Testis (tissue), 3 donors: ENCODE measurements around the gene CCDC175. TPM values are rescaled to one million over a fixed set of nuclear protein-coding genes. Genes with fewer than 3 reads are reported as not detected.

Source experiments
- DNase-seq: peaks from one replicate; pipeline ENCODE4 v3.0.0-alpha.2; 2019
- H3K27ac ChIP-seq, 2 donors: fragments of 200-600 bp; sonication (generic); one replicate each; pipeline ENCODE4 v1.5.1; 2019
- H3K27me3 ChIP-seq: fragments of 200-600 bp; sonication (generic); one replicate; pipeline ENCODE4 v1.5.1; 2019
- H3K36me3 ChIP-seq: fragments of 200-600 bp; sonication (generic); one replicate; pipeline ENCODE4 v1.5.1; 2017; ENCODE audit warnings: low read depth; ENCODE audit errors: missing control alignments
- H3K4me1 ChIP-seq: fragments of 200-600 bp; sonication (generic); one replicate; pipeline ENCODE4 v1.5.1; 2019
- H3K4me3 ChIP-seq, 2 donors: fragments of 200-600 bp; sonication (generic); one replicate each; pipeline ENCODE4 v1.5.1; 2017 to 2019
- H3K9me3 ChIP-seq: fragments of 200-600 bp; sonication (generic); one replicate; pipeline ENCODE4 v1.5.1; 2017
- CTCF ChIP-seq, 3 experiments: fragments of 450-650 bp in 2 of 3; fragments of 200-600 bp in 1 of 3; sonication (generic) in 1 of 3; IDR thresholded peaks; one replicate each; pipeline ENCODE4 v1.5.1; 2016 to 2019; ENCODE audit warnings: antibody characterized with exemption in 3 of 3, mild to moderate bottlenecking in 2 of 3, moderate library complexity in 1 of 3
- POLR2A ChIP-seq: fragments of 450-650 bp; IDR thresholded peaks from one replicate; pipeline ENCODE4 v1.6.1; 2017; ENCODE audit warnings: antibody characterized with exemption, mild to moderate bottlenecking, moderate library complexity
- WGBS, 2 donors: methylation state at CpG; one replicate each; pipeline ENCODE4 v1.1.5; 2018; 5-methylcytosine and 5-hydroxymethylcytosine counted together
- intact Hi-C: fragments of 100-400 bp; cut with DNase I; formaldehyde crosslinking; loops from one replicate; pipeline ENCODE4 v1.15.1; 2023; ENCODE audit warnings: low total_unique reads
- polyA plus RNA-seq: library from polyadenylated mRNA; stranded (reverse); fragments of 350-450 nt; fragmentation: Illumina TruSeq; extraction: RNeasy Lipid Tissue Mini Kit (QIAGEN cat#74804); gene quantifications from one replicate; pipeline ENCODE4 v1.2.3, GENCODE V29; 2014; ENCODE audit warnings: low read depth, low replicate concordance; ENCODE audit not compliant: insufficient read depth
- total RNA-seq, 2 donors: library from RNA; depleted of rRNA; stranded (reverse); fragments of >200 nt; gene quantifications; one replicate each; pipeline ENCODE4 v1.2.3, GENCODE V29; 2016

Gene CCDC175
- total and polyA plus RNA-seq, 3 donors from 2014 or later, result 1.3 to 9.8 (median 1.4) TPM

- 70 to 71% methylated on average over 3 of the region's 3 CpGs for WGBS, 2 donors
- H3K9me3 ChIP-seq, result no peaks in the 10 kb centered on the region
- intact Hi-C loops, result no loop called here
- no peak for DNase-seq
- no peaks in the 10 kb centered on the region for H3K4me1 ChIP-seq
- no peaks in the 10 kb centered on the region for H3K36me3 ChIP-seq
- H3K27ac ChIP-seq, result no peak overlapping the region
- no peaks in the 10 kb centered on the region for H3K27me3 ChIP-seq
- no peak overlapping the region for H3K4me3 ChIP-seq
- TF ChIP-seq POLR2A, result no peak
- TF ChIP-seq CTCF (IDR thresholded peaks at IDR 0.05), result no peak
Measured at GRCh38 chr14:59509101-59509500, 67.5 kb downstream of the CCDC175 start.

- H3K27me3 ChIP-seq, result no peaks in the 10 kb centered on the region
- WGBS, 2 donors, result 85 to 97% methylated on average over 3 of the region's 3 CpGs
Measured at GRCh38 chr14:59507752-59508103, 68.9 kb downstream of the CCDC175 start.

GRCh38 chr14:59507063-59507751, 69.4 kb downstream of the CCDC175 start:
- no peaks in the 10 kb centered on the region for H3K9me3 ChIP-seq
- TF ChIP-seq CTCF (IDR thresholded peaks at IDR 0.05) (peak; percentile 52 to 71 (median 67)), POLR2A (no peak)
- no peaks in the 10 kb centered on the region for H3K36me3 ChIP-seq
- no peaks in the 10 kb centered on the region for H3K4me1 ChIP-seq
- H3K27me3 ChIP-seq, result no peaks in the 10 kb centered on the region
- no peak overlapping the region for H3K4me3 ChIP-seq
- peak; percentile 85 for DNase-seq
- intact Hi-C loops, result no loop called here
- no peak overlapping the region for H3K27ac ChIP-seq

More at GRCh38 chr14:59507752-59508103, 68.9 kb downstream of the CCDC175 start:
- no peaks in the 10 kb centered on the region for H3K9me3 ChIP-seq
- intact Hi-C loops, result no loop called here
- H3K4me3 ChIP-seq, result no peak overlapping the region
- H3K4me1 ChIP-seq, result no peaks in the 10 kb centered on the region
- TF ChIP-seq POLR2A (no peak), CTCF (IDR thresholded peaks at IDR 0.05) (no peak)
- DNase-seq, result no peak
- H3K36me3 ChIP-seq, result no peaks in the 10 kb centered on the region
- H3K27ac ChIP-seq, result no peak overlapping the region

- 60 to 67% methylated on average over 4 of the region's 4 CpGs for WGBS, 2 donors
- DNase-seq, result no peak
- no peak overlapping the region for H3K27ac ChIP-seq
- H3K36me3 ChIP-seq, result no peaks in the 10 kb centered on the region
- intact Hi-C loops, result no loop called here
- no peaks in the 10 kb centered on the region for H3K27me3 ChIP-seq
- H3K4me1 ChIP-seq, result no peaks in the 10 kb centered on the region
- no peak for TF ChIP-seq POLR2A
- TF ChIP-seq CTCF (IDR thresholded peaks at IDR 0.05), result no peak
- no peaks in the 10 kb centered on the region for H3K9me3 ChIP-seq
- no peak overlapping the region for H3K4me3 ChIP-seq
Measured at GRCh38 chr14:59503256-59503655, 73.4 kb downstream of the CCDC175 start.

- no peak for TF ChIP-seq POLR2A
- TF ChIP-seq CTCF (IDR thresholded peaks at IDR 0.05), result no peak
- Histone ChIP-seq H3K9me3 (no peaks in the 10 kb centered on the region), H3K27ac (no peak overlapping the region), H3K4me1 (no peaks in the 10 kb centered on the region), H3K27me3 (no peaks in the 10 kb centered on the region), H3K4me3 (no peak overlapping the region), H3K36me3 (no peaks in the 10 kb centered on the region)
- 86 to 92% methylated on average over 3 of the region's 3 CpGs for WGBS, 2 donors
- intact Hi-C loops, result no loop called here
- no peak for DNase-seq
Measured at GRCh38 chr14:59500732-59501131, 75.9 kb downstream of the CCDC175 start.
